Neural cell (in vitro differentiated cells): ENCODE results near the gene FAM219A. TPM values are rescaled to one million over a fixed set of nuclear protein-coding genes. Genes with fewer than 3 reads are reported as not detected.

ENCODE experiments used
- H2AFZ ChIP-seq: fragments of 200-600, 300-800 bp; sonication (generic), shearing (Covaris generic); 2 replicates; pipeline ENCODE4 v1.6.0; 2014; ENCODE audit warnings: low read depth, mild to moderate bottlenecking, antibody characterized with exemption, low read length, moderate library complexity
- H3F3A ChIP-seq: fragments of 200-600 bp; shearing (Covaris generic); 2 replicates; pipeline ENCODE4 v1.6.1; 2016; ENCODE audit warnings: mild to moderate bottlenecking, moderate library complexity, mixed read lengths, antibody characterized with exemption, low read length; ENCODE audit not compliant: insufficient read depth, poor library complexity, severe bottlenecking
- H3K27ac ChIP-seq: fragments of 200-600, 300-800 bp; sonication (generic), shearing (Covaris generic); 2 replicates; pipeline ENCODE4 v1.5.1; 2014; ENCODE audit warnings: mild to moderate bottlenecking, low read length, moderate library complexity
- H3K27me3 ChIP-seq: fragments of 300-800, 200-600 bp; sonication (generic), shearing (Covaris generic); 2 replicates; pipeline ENCODE4 v1.6.0; 2014; ENCODE audit warnings: mild to moderate bottlenecking, low read depth, low read length, moderate library complexity; ENCODE audit not compliant: insufficient read depth
- H3K36me3 ChIP-seq: fragments of 300-800, 200-600 bp; sonication (generic), shearing (Covaris generic); 2 replicates; pipeline ENCODE4 v1.5.1; 2014; ENCODE audit warnings: mild to moderate bottlenecking, antibody characterized with exemption, low read length, moderate library complexity; ENCODE audit not compliant: insufficient read depth
- H3K4me2 ChIP-seq: fragments of 300-800, 200-600 bp; sonication (generic), shearing (Covaris generic); 2 replicates; pipeline ENCODE4 v1.6.0; 2014; ENCODE audit warnings: mild to moderate bottlenecking, low read length
- H3K4me3 ChIP-seq: fragments of 300-800, 200-600 bp; sonication (generic), shearing (Covaris generic); 2 replicates; pipeline ENCODE4 v1.5.1; 2014; ENCODE audit warnings: mild to moderate bottlenecking, low read length, moderate library complexity
- H3K79me2 ChIP-seq: fragments of 200-600 bp; shearing (Covaris generic); replicated peaks from 2 replicates; pipeline ENCODE4 v1.6.0; 2014; ENCODE audit warnings: mild to moderate bottlenecking, low read length, moderate library complexity; ENCODE audit not compliant: insufficient read depth
- H3K9ac ChIP-seq: fragments of 300-800, 200-600 bp; sonication (generic), shearing (Covaris generic); 2 replicates; pipeline ENCODE4 v1.6.1; 2016; ENCODE audit warnings: mild to moderate bottlenecking, low read length, mixed read lengths
- H3K9me2 ChIP-seq: fragments of 200-600 bp; shearing (Covaris generic); 2 replicates; pipeline ENCODE4 v1.6.1; 2016; ENCODE audit warnings: mild to moderate bottlenecking, low read length, mixed read lengths; ENCODE audit not compliant: insufficient read depth
- H3K9me3 ChIP-seq: fragments of 200-600, 300-800 bp; sonication (generic), shearing (Covaris generic); 2 replicates; pipeline ENCODE4 v1.6.1; 2016; ENCODE audit warnings: mild to moderate bottlenecking, mixed run types, low read length, moderate library complexity, mixed read lengths
- H4K20me1 ChIP-seq: fragments of 200-600 bp; shearing (Covaris generic); 2 replicates; pipeline ENCODE4 v1.6.1; 2016; ENCODE audit warnings: mild to moderate bottlenecking, mixed run types; ENCODE audit not compliant: insufficient read depth
- EP300 ChIP-seq: fragments of 450-650 bp; conservative IDR thresholded peaks from 2 replicates; pipeline ENCODE4 v1.6.1; 2014; ENCODE audit warnings: antibody characterized with exemption, mild to moderate bottlenecking, moderate library complexity; ENCODE audit not compliant: poor library complexity, severe bottlenecking
- POLR2AphosphoS5 ChIP-seq: IDR thresholded peaks from 2 replicates; pipeline ENCODE4 v1.6.1; 2012
- SMC3 ChIP-seq: fragments of 450-650 bp; conservative IDR thresholded peaks from 2 replicates; pipeline ENCODE4 v1.6.1; 2014; ENCODE audit warnings: antibody characterized with exemption, mild to moderate bottlenecking, moderate library complexity; ENCODE audit not compliant: poor library complexity
- TAF1 ChIP-seq: IDR thresholded peaks from 2 replicates; pipeline ENCODE4 v1.6.1; 2012; ENCODE audit warnings: low read depth
- polyA plus RNA-seq: library from polyadenylated mRNA; depleted of rRNA; stranded (reverse); fragments of >200 nt; gene quantifications from 2 replicates; pipeline ENCODE4 v1.2.3, GENCODE V29; 2014
- TF ChIP-seq, protein P1 (sequence below): fragments of 450-650 bp; IDR thresholded peaks from 2 replicates; pipeline ENCODE4 v1.5.1; 2014; ENCODE audit warnings: antibody characterized with exemption, mild to moderate bottlenecking, moderate library complexity; ENCODE audit not compliant: poor library complexity, severe bottlenecking

Gene FAM219A
- polyA plus RNA-seq, 1 donor from 2014 or later = 56.6 TPM

DNA sequence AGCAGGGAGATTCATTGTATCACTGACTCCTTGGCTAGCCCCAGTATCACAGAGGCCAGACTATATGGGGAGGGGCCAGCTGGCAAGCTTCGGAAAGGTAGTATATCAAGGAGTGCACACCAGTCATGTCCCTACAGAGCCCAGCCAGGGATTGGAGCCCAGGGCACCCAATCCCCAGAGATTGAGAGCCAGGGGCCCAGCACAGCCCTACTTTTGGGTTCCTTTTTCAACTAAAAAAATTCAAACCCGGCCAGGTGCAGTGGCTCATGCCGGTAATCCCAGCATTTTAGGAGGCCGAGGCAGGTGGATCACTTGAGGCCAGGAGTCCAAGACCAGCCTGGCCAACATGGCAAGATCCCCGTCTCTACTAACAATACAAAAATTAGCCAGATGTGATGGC lies 76.3 kb downstream of the FAM219A start:
- Histone ChIP-seq H3K27me3 (peaks cover 26% of the 10 kb centered on the region), H3K27ac (no peak overlapping the region), H4K20me1 (no peaks in the 10 kb centered on the region), H3K9ac (no peak overlapping the region), H3K9me3 (no peaks in the 10 kb centered on the region), H3K4me3 (no peak overlapping the region), H3K9me2 (no peaks in the 10 kb centered on the region), H3K36me3 (no peaks in the 10 kb centered on the region), H2AFZ (no peak overlapping the region), H3K79me2 (no peaks in the 10 kb centered on the region), H3F3A (no peaks in the 10 kb centered on the region), H3K4me2 (no peak overlapping the region)
- TF ChIP-seq, protein P1, sequence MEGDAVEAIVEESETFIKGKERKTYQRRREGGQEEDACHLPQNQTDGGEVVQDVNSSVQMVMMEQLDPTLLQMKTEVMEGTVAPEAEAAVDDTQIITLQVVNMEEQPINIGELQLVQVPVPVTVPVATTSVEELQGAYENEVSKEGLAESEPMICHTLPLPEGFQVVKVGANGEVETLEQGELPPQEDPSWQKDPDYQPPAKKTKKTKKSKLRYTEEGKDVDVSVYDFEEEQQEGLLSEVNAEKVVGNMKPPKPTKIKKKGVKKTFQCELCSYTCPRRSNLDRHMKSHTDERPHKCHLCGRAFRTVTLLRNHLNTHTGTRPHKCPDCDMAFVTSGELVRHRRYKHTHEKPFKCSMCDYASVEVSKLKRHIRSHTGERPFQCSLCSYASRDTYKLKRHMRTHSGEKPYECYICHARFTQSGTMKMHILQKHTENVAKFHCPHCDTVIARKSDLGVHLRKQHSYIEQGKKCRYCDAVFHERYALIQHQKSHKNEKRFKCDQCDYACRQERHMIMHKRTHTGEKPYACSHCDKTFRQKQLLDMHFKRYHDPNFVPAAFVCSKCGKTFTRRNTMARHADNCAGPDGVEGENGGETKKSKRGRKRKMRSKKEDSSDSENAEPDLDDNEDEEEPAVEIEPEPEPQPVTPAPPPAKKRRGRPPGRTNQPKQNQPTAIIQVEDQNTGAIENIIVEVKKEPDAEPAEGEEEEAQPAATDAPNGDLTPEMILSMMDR = no peak
- no peak for TF ChIP-seq TAF1
- TF ChIP-seq POLR2AphosphoS5 = no peak
- no peak for TF ChIP-seq EP300

DNA sequence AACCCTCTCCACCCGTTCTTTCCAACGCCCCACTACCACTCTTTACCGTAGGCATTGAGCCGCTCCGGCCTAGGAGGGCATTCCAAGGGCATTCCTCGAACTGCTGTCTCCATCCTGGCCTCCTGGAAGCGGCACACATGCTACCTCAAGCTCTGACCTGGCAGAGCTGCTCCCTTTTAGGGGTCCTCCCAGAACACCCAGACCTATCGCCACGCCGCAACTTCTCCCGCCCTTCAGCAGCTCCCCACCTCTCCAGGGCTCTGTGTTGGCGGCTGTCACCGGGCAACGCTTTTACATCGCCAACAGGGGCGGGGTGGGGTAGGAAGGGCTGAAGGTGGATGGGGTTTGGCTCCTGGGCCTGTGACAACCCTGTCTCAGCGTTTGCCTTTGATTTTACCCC lies 77.0 kb downstream of the FAM219A start:
- no peak overlapping the region for H3K27ac ChIP-seq
- peak overlapping the region; percentile 61 for H3K4me3 ChIP-seq
- no peaks in the 10 kb centered on the region for H3K79me2 ChIP-seq
- peaks cover 26% of the 10 kb centered on the region for H3K27me3 ChIP-seq
- no peaks in the 10 kb centered on the region for H4K20me1 ChIP-seq
- no peak overlapping the region for H3K9ac ChIP-seq
- TF ChIP-seq SMC3 = no peak
- H3K36me3 ChIP-seq = no peaks in the 10 kb centered on the region
- no peaks in the 10 kb centered on the region for H3K9me2 ChIP-seq
- H3K9me3 ChIP-seq = no peaks in the 10 kb centered on the region
- no peaks in the 10 kb centered on the region for H3F3A ChIP-seq
- H3K4me2 ChIP-seq = no peak overlapping the region
- H2AFZ ChIP-seq = no peak overlapping the region

DNA sequence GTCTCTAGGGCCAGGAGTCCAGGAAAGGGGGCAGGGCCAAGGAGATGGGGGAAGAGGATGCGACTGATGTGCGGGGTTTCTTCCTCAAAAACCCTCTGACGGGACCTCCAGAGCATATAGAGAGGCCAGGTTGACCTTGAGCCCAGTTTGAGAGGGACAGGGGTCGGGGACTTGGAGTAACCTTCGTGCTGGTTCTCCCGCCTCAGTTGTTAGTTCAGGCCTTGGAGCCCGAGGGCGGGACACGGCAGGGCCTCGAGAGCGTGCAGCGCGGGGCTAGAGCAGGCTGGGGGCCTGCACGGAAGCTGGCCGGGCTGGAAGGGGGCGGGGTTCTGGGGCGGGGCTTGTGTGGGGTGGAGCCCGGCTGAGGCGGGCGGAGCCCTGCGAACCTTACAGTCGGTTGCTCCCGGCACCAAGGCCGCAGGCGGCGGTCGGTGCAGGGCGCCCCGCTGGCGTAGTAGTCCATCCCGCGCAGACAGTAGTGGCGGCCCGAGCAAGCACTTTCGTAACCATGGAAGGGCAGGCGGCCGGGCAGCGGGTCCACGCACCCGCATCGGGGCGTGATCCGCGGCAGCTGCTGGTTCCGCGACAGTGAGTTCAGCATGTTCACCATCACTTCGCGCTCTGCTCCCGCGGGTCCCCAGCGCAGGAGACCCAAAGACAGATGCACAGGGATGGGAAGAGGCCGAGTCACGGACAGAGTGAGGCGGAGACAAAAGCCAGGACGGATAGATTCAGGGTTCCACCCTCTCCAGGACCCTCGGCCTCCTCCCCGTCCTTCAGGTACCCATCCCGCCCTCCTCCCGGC lies 77.7 kb downstream of the FAM219A start:
- H3K9ac ChIP-seq = no peak overlapping the region
- H4K20me1 ChIP-seq = no peaks in the 10 kb centered on the region

More for the DNA sequence above, 77.7 kb downstream of the FAM219A start:
- Histone ChIP-seq H3K36me3 (no peaks in the 10 kb centered on the region), H3F3A (no peaks in the 10 kb centered on the region), H3K4me3 (peak overlapping the region; percentile 61), H3K4me2 (no peak overlapping the region), H3K9me2 (no peaks in the 10 kb centered on the region), H2AFZ (peak overlapping the region; percentile 21), H3K27me3 (peaks cover 26% of the 10 kb centered on the region), H3K27ac (no peak overlapping the region), H3K79me2 (no peaks in the 10 kb centered on the region), H3K9me3 (no peaks in the 10 kb centered on the region)
- TF ChIP-seq, protein P1 = no peak
